Kidney epithelial cell (primary cell): ENCODE results near the gene GAB4. TPM values are rescaled to one million over a fixed set of nuclear protein-coding genes. Genes with fewer than 3 reads are reported as not detected.
"Not testable (repeated sequence)": the region's sequence is repeated elsewhere in the genome, so short reads cannot be mapped to it uniquely, and the experiment has no call there.

Experiments used
- DNase-seq: peaks from one replicate; pipeline ENCODE4 v3.0.0-alpha.2; 2010; ENCODE audit warnings: low read depth
- H3K27me3 ChIP-seq: 2 replicates; pipeline ENCODE4 v1.6.0; 2011; ENCODE audit warnings: low read length; ENCODE audit not compliant: control insufficient read depth, insufficient read depth
- H3K36me3 ChIP-seq: 2 replicates; pipeline ENCODE4 v1.5.1; 2011; ENCODE audit warnings: low read length; ENCODE audit not compliant: control insufficient read depth, insufficient read depth
- H3K4me3 ChIP-seq: 2 replicates; pipeline ENCODE4 v1.5.1; 2011; ENCODE audit warnings: low read depth, mild to moderate bottlenecking, control low read depth, low read length
- CTCF ChIP-seq: IDR thresholded peaks from 2 replicates; pipeline ENCODE4 v1.5.1; 2011; ENCODE audit warnings: mild to moderate bottlenecking, moderate library complexity, low read length, control low read depth, inconsistent platforms; ENCODE audit not compliant: insufficient read depth, poor library complexity, severe bottlenecking
- total RNA-seq: library from RNA; depleted of rRNA; stranded (reverse); fragments of >200 nt; gene quantifications from 2 replicates; pipeline ENCODE4 v1.2.3, GENCODE V29; 2015

GAB4 gene
- total RNA-seq, 1 donor from 2014 or later: not detected

GRCh38 chr22:16917144-16918003 is 90.6 kb downstream of the GAB4 start:
- Histone ChIP-seq H3K27me3 (peaks cover 2% of the 10 kb centered on the region), H3K36me3 (no peaks in the 10 kb centered on the region), H3K4me3 (no peak overlapping the region)
- TF ChIP-seq CTCF: peak; percentile 71
- peak; percentile 18 for DNase-seq

GRCh38 chr22:16915701-16916100 is 92.3 kb downstream of the GAB4 start:
- DNase-seq: no peak
- no peaks in the 10 kb centered on the region for H3K27me3 ChIP-seq
- no peaks in the 10 kb centered on the region for H3K36me3 ChIP-seq
- no peak for TF ChIP-seq CTCF
- no peak overlapping the region for H3K4me3 ChIP-seq

- DNase-seq, H3K36me3 ChIP-seq, H3K4me3 ChIP-seq, H3K27me3 ChIP-seq: not testable (repeated sequence)
Measured at GRCh38 chr22:16914911-16915310, 93.1 kb downstream of the GAB4 start.

- no peak for DNase-seq
Measured at GRCh38 chr22:16914006-16914405, 94.0 kb downstream of the GAB4 start.

GRCh38 chr22:16912281-16912680 is 95.7 kb downstream of the GAB4 start:
- TF ChIP-seq CTCF: no peak
- DNase-seq: no peak

More at GRCh38 chr22:16914006-16914405, 94.0 kb downstream of the GAB4 start:
- H3K27me3 ChIP-seq: no peaks in the 10 kb centered on the region
- H3K36me3 ChIP-seq: no peaks in the 10 kb centered on the region
- no peak for TF ChIP-seq CTCF
- no peak overlapping the region for H3K4me3 ChIP-seq

More at GRCh38 chr22:16912281-16912680, 95.7 kb downstream of the GAB4 start:
- Histone ChIP-seq H3K4me3 (no peak overlapping the region), H3K36me3 (no peaks in the 10 kb centered on the region), H3K27me3 (no peaks in the 10 kb centered on the region)

Other genes starting within 250 kb of the GAB4 start
- not detected in 2 replicates for gene XKR3, start 182.8 kb downstream of the GAB4 start, total RNA-seq
- 10.5 and 11.7 TPM in 2 replicates for gene IL17RA, start 76.8 kb upstream of the GAB4 start, total RNA-seq
- gene TMEM121B, start 113.1 kb upstream of the GAB4 start, total RNA-seq: 1.5 and 2.5 TPM in 2 replicates
- gene HDHD5, start 151.1 kb upstream of the GAB4 start, total RNA-seq: 44.7 and 62.2 TPM in 2 replicates
- 17.8 and 22.7 TPM in 2 replicates for gene ADA2, start 211.2 kb upstream of the GAB4 start, total RNA-seq